Measurements from ENCODE around the gene PCDHGA1.
A peak's percentile ranks its signal among the peaks of the same experiment; 100 is the strongest.
"Not testable (repeated sequence)": the region's sequence is repeated elsewhere in the genome, so short reads cannot be mapped to it uniquely, and the experiment has no call there.

PCDHGA1 gene

DNA sequence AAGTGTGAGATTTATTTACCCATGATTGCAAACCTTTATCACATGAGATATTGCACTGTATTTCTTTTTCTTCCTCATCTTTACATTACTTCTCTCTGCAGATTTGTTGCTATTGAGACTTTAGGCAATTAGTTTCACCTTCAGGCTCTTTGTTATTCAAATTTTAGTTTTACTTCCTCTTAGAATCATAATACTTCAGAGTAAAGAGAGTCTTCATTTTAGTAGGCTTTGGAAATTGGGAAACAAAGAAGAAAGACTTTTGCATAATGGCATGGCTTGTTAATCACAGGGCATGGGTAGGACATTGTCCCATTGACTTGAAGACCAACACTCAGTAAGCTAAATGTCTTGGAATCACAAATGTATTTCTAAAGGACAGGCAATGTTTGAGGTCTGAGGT is 32.4 kb downstream of the PCDHGA1 start:
- H3K9me3 Mint-ChIP-seq = peaks cover 19 to 54% of the 10 kb centered on the region in 2 donors
- DNase-seq (no peak), ATAC-seq (no peak)
- H3K27me3 Mint-ChIP-seq = peaks cover 89% of the 10 kb centered on the region
- no peak overlapping the region for H3K4me3 Mint-ChIP-seq
- H3K27ac Mint-ChIP-seq = no peak overlapping the region
- peaks cover 6% of the 10 kb centered on the region for H3K4me1 Mint-ChIP-seq

- Mint-ChIP-seq H3K4me1 (peaks cover 6% of the 10 kb centered on the region), H3K9me3 (peaks cover 14 to 54% of the 10 kb centered on the region in 2 donors), H3K27ac (peak within 1 kb of the TSS in 1 of 2 donors; percentile 88), H3K4me3 (peak within 1 kb of the TSS in 1 of 2 donors; percentile 10), H3K27me3 (peaks cover 90% of the 10 kb centered on the region)
- ATAC-seq (no peak), DNase-seq (no peak)
Measured at GRCh38 chr5:141363952-141364660, 33.8 kb downstream of the PCDHGA1 start, which contains the start of gene PCDHGA5. PCDHGA5 (plus strand) TSS chr5:141364162; CDS start chr5:141364331, 169 bp downstream.

DNA sequence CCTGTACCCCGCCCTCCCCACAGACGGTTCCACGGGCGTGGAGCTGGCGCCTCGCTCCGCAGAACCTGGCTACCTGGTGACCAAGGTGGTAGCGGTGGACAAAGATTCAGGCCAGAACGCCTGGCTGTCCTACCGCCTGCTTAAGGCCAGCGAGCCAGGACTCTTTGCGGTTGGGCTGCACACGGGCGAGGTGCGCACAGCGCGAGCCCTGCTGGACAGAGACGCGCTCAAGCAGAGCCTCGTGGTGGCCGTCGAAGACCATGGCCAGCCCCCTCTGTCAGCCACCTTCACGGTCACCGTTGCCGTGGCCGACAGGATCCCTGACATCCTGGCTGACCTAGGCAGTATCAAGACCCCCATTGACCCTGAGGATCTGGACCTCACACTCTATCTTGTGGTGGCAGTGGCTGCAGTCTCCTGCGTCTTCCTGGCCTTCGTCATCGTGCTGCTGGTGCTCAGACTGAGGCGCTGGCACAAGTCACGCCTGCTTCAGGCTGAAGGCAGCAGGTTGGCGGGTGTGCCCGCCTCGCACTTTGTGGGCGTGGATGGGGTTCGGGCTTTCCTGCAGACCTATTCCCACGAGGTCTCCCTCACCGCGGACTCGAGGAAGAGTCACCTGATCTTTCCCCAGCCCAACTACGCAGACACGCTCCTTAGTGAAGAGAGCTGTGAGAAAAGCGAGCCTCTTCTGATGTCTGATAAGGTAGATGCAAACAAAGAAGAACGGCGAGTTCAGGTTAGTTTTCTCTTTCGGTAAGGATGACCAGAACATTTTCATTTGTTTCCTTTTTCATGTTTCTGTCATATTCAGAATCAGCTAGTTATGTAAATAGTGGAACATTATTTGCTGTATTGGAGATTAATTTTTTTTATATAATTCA is 35.9 kb downstream of the PCDHGA1 start:
- ATAC-seq (no peak), DNase-seq (no peak)
- Mint-ChIP-seq H3K27ac (no peak overlapping the region), H3K4me1 (peaks cover 8% of the 10 kb centered on the region), H3K4me3 (no peak overlapping the region), H3K27me3 (peaks cover 91% of the 10 kb centered on the region), H3K9me3 (peaks cover 16 to 51% of the 10 kb centered on the region in 2 donors)

GRCh38 chr5:141369994-141370848 is 39.9 kb downstream of the PCDHGA1 start, which contains the start of gene PCDHGB3:
PCDHGB3 (plus strand) TSS chr5:141370242; CDS start chr5:141370395, 153 bp downstream.
- Mint-ChIP-seq H3K9me3 (peaks cover 16 to 47% of the 10 kb centered on the region in 2 donors), H3K27me3 (peaks cover 90% of the 10 kb centered on the region), H3K4me1 (peaks cover 8% of the 10 kb centered on the region), H3K4me3 (peak within 1 kb of the TSS; percentile 76 to 81), H3K27ac (peak within 1 kb of the TSS in 1 of 2 donors; percentile 85)
- ATAC-seq (peak; percentile 85), DNase-seq (peak in 1 of 2 donors; percentile 35)

DNA sequence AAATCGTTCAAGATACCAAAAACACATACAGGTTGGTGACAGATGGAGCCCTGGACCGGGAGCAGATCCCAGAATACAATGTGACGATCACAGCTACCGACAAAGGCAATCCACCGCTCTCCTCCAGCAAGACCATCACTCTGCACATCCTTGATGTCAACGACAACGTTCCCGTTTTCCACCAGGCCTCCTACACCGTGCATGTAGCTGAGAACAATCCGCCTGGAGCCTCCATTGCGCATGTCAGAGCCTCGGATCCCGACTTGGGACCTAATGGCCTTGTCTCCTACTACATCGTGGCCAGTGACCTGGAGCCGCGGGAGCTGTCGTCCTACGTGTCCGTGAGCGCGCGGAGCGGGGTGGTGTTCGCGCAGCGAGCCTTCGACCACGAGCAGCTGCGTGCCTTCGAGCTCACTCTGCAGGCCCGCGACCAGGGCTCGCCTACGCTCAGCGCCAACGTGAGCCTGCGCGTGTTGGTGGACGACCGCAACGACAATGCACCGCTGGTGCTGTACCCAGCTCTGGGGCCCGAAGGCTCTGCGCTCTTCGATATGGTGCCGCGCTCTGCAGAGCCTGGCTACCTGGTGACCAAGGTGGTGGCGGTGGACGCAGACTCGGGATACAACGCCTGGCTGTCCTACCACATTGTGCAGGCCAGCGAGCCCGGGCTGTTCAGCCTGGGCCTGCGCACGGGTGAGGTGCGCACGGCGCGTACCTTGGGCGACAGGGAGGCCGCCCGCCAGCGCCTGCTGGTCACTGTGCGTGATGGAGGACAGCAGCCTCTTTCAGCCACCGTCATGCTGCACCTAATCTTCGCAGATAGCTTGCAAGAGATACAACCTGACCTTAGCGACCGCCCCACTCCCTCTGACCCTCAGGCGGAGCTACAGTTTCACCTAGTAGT is 41.5 kb downstream of the PCDHGA1 start:
- no peak overlapping the region for H3K27ac Mint-ChIP-seq
- peaks cover 82% of the 10 kb centered on the region for H3K27me3 Mint-ChIP-seq
- peaks cover 16 to 52% of the 10 kb centered on the region in 2 donors for H3K9me3 Mint-ChIP-seq
- no peak for DNase-seq
- H3K4me1 Mint-ChIP-seq = peaks cover 8% of the 10 kb centered on the region
- peak overlapping the region in 1 of 2 donors; percentile 14 for H3K4me3 Mint-ChIP-seq
- ATAC-seq = no peak

DNA sequence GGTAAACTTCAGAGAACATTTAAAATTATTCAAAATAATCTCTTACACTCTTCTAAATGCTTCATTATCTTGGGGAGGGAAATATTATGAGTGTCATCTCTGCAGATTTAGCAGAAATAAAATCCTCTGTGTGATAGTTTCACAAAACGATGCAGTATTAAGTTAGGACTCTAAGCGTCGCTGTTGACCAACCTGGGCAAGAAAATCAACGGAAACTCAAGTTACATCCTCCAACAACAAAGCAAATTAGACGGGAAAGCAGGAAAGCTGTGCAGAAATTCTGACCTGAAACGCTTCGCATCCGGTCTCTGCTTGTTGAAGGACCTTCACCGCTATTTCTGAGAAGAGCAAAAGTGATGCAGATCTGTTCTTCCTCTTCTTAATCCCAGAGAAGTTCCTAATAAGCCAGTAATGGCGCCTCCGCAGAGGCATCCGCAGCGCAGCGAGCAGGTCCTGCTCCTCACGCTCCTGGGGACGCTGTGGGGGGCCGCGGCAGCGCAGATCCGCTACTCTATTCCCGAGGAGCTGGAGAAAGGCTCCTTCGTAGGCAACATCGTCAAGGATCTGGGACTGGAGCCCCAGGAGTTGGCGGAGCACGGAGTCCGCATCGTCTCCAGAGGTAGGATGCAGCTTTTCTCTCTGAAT is 43.5 kb downstream of the PCDHGA1 start, which contains the start of gene PCDHGA6:
Gene PCDHGA6, plus strand, starts transcription at position 219 of the 645 bp plus-strand sequence. Its CDS starts 193 bp downstream, at position 412.
- Mint-ChIP-seq H3K9me3 (peaks cover 16 to 52% of the 10 kb centered on the region in 2 donors), H3K27me3 (peaks cover 77% of the 10 kb centered on the region), H3K4me3 (peak within 1 kb of the TSS; percentile 27 to 52), H3K4me1 (peaks cover 8% of the 10 kb centered on the region), H3K27ac (no peak within 1 kb of the TSS)
- no peak for DNase-seq
- no peak for ATAC-seq

DNA sequence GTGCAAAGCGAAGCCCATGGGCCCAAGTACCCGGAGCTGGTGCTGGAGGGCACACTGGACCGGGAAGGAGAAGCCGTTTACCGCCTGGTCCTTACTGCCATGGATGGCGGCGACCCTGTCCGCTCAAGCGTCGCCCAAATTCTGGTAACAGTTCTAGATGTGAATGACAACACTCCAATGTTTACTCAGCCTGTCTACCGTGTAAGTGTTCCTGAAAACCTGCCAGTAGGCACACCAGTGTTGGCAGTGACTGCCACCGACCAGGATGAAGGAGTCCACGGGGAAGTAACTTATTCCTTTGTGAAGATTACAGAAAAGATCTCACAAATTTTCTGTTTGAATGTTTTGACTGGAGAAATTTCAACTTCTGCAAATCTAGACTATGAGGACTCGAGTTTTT is 44.3 kb downstream of the PCDHGA1 start:
- Mint-ChIP-seq H3K27ac (no peak overlapping the region), H3K4me1 (peaks cover 8% of the 10 kb centered on the region), H3K9me3 (peaks cover 16 to 52% of the 10 kb centered on the region in 2 donors), H3K27me3 (peaks cover 69% of the 10 kb centered on the region), H3K4me3 (no peak overlapping the region)
- ATAC-seq (no peak), DNase-seq (no peak)

DNA sequence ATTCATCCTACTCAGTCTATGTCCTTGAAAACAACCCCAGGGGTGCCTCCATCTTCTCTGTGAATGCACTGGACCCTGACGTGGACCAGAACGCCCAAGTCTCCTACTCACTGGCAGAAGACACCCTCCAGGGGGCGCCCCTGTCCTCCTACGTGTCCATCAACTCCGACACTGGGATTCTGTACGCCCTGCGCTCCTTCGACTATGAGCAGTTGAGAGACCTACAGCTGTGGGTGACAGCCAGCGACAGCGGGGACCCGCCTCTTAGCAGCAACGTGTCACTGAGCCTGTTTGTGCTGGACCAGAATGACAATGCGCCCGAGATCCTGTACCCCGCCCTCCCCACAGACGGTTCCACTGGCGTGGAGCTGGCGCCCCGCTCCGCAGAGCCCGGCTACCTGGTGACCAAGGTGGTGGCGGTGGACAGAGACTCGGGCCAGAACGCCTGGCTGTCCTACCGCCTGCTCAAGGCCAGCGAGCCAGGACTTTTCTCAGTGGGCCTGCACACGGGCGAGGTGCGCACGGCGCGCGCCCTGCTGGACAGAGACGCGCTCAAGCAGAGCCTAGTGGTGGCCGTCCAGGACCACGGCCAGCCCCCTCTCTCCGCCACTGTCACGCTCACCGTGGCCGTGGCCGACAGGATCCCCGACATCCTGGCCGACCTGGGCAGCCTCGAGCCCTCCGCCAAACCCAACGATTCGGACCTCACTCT is 45.3 kb downstream of the PCDHGA1 start:
- not testable (repeated sequence) for ATAC-seq

GRCh38 chr5:141382469-141383294 is 52.4 kb downstream of the PCDHGA1 start, which contains the start of gene PCDHGA7:
PCDHGA7 (plus strand) TSS chr5:141382742; CDS start chr5:141382900, 158 bp downstream.
- Mint-ChIP-seq H3K4me3 (peak within 1 kb of the TSS; percentile 74 to 85), H3K27me3 (peaks cover 67% of the 10 kb centered on the region), H3K27ac (peak within 1 kb of the TSS in 1 of 2 donors; percentile 56), H3K9me3 (peaks cover 5 to 25% of the 10 kb centered on the region in 2 donors), H3K4me1 (peaks cover 5% of the 10 kb centered on the region)
- ATAC-seq (no peak), DNase-seq (no peak)

More for the DNA sequence above, 45.3 kb downstream of the PCDHGA1 start:
- Mint-ChIP-seq H3K27me3 (peaks cover 59% of the 10 kb centered on the region), H3K9me3 (peaks cover 14 to 45% of the 10 kb centered on the region in 2 donors)
- not testable (repeated sequence) for H3K4me1 Mint-ChIP-seq, H3K27ac Mint-ChIP-seq, DNase-seq, H3K4me3 Mint-ChIP-seq

- Mint-ChIP-seq H3K4me1 (peaks cover 5% of the 10 kb centered on the region), H3K4me3 (peak overlapping the region; percentile 74 to 85), H3K9me3 (peaks cover 7 to 27% of the 10 kb centered on the region in 2 donors), H3K27ac (no peak overlapping the region), H3K27me3 (peaks cover 65% of the 10 kb centered on the region)
- ATAC-seq (no peak), DNase-seq (no peak)
Measured at GRCh38 chr5:141383345-141383744, 53.0 kb downstream of the PCDHGA1 start.

DNA sequence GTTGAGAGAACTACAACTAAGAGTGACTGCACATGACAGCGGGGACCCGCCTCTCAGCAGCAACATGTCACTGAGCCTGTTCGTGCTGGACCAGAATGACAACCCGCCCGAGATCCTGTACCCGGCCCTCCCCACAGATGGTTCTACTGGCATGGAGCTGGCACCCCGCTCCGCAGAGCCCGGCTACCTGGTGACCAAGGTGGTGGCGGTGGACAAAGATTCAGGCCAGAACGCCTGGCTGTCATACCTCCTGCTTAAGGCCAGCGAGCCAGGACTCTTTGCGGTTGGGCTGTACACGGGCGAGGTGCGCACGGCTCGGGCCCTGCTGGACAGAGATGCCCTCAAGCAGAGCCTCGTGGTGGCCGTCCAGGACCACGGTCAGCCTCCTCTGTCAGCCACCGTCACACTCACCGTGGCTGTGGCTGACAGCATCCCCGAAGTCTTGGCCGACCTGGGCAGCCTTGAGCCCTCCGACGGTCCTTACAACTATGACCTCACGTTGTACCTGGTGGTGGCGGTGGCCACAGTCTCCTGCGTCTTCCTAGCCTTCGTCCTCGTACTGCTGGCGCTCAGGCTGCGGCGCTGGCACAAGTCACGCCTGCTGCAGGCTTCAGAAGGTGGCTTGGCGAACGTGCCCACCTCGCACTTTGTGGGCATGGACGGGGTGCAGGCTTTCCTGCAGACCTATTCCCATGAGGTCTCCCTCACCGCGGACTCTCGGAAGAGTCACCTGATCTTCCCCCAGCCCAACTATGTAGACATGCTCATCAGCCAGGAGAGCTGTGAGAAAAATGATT is 54.4 kb downstream of the PCDHGA1 start:
- Mint-ChIP-seq H3K4me1 (peaks cover 5% of the 10 kb centered on the region), H3K9me3 (peaks cover 10 to 41% of the 10 kb centered on the region in 2 donors), H3K27me3 (peaks cover 75% of the 10 kb centered on the region), H3K4me3 (no peak overlapping the region), H3K27ac (no peak overlapping the region)
- DNase-seq = no peak
- no peak for ATAC-seq

Measured in stimulated activated naive CD8-positive, alpha-beta T cell treated with anti-CD3 and anti-CD28 coated beads, Interleukin-15, amount 100 ng/mL, for 72 hours (primary cell).